GM21619 (cell line): ENCODE results near the gene TRAF3IP1.
"Not testable (repeated sequence)": the region's sequence is repeated elsewhere in the genome, so short reads cannot be mapped to it uniquely, and the experiment has no call there.

Experiments
- ATAC-seq: cut with Tn5 transposase; IDR thresholded peaks from one replicate; pipeline ENCODE4 v1.9.1; 2021; ENCODE audit not compliant: unreplicated experiment

TRAF3IP1 gene

DNA sequence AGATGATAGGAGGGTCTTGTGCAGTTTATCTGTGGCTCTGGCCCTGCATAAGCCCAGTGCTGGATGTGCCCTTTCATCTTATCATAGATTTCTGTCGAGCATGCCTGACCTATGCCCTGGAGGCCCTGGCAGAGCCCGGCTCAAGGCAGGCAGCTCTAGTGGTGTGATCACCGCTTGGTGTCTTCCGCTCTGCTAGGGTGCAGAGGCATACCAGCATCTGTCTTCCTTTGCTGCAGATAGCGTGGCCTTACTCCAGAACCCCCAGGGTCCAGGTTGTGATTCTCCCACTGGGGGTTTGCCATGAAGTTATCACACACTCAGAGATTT is 13.7 kb upstream of the TRAF3IP1 start:
- no peak for ATAC-seq

DNA sequence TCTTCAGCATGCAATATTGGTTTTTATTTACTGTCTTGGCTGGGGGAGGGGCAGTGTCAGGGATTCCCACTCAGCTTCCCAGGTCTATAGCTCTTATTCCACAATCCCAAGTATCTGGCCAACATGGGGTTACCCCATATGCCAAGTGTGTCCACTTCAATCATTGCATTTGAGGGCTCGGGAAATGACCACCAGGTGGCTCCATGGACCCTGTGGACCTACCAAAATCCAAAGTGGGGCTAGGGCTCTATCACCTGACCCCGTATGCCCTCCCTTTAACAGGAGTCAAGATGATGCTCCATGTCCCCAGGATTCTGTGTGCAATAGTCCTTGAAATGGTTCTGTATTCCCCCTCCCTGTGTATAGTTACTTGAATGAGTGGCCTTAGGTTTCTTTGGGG is 12.1 kb upstream of the TRAF3IP1 start:
- no peak for ATAC-seq

DNA sequence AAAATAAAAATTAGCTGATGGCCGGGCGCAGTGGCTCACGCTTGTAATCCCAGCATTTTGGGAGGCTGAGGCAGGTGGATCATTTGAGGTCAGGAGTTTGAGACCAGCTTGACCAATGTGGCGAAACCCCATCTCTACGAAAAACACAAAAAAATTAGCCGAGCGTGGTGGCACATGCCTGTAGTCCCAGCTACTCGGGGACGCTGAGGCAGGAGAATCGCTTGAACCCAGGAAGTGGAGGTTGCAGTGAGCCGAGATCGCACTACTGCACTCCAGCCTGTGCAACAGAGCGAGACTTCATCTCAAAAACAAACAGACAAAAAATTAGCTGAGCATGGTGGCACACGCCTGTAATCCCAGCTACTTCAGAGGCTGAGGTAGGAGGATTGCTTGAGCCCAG is 9.6 kb upstream of the TRAF3IP1 start:
- not testable (repeated sequence) for ATAC-seq

DNA sequence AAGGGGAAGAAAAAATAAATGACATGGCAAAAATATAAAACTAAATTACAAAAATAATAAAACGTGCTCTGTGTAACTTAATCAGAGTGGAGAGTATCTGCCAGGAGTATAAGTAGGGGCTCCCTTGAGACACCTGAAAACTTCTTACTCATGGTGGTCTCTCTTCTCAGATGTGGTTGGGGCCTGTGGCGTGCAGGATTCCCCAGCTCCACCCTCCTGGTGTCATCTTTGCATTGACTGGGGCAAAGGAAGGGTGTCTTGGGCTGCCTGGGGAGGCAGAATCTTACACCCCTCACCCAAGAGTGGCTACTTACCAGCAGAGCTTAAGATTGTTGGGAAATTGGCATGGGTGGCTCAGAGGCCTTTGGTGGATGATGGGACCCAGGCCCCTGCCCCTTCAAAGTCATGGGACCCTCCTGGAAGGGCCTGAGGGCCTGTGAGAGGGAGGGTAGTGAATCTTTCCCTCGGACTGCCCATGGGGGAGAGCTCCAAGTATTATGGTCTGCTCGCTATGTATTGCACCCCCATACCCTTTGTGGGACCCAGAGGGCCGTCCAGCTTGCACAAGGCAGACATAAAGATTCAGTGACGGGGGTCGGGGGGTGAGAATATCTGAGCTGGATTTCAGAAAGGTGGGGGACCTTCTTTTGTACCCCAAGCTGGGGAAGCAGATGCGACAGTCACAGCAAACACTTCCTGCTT is 6.9 kb upstream of the TRAF3IP1 start:
- ATAC-seq, result no peak

DNA sequence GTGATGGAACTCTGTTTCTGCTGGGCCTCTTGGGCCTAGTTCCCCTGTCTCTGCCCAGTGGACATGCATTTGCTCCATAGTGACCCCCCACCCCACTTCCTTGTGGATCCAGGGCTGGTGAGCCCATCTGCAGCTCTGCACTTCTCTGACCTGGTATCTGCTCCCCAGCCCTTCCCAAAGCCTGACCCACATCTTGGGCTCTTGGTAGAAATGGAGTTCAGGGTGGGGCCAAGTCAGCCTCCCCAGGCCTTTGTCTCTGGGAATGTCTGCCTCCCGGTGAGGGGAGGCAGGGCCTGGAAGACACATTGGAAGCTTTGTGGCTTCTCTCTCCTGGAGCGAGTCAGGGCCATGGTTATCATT is 6.3 kb upstream of the TRAF3IP1 start:
- no peak for ATAC-seq

DNA sequence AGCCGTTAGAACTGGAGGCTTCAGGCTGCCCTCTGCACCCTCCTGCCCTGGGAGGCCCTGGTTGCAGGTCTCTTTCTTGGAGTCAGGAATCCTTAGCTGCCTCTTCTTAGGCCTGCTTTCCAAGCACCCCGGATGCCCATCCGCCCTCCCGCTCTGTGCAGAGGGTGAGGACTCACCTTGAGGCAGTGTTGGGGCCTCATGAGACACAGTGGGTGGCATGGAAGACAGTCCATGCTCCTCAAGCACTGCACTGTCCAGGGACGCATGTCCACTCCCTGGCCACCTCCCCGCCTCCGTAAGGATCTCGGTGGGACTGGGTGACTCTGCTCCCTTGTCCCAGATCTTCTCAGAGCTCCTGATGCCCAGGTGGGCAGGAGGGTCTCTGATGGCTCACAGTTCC is 5.7 kb upstream of the TRAF3IP1 start:
- no peak for ATAC-seq

DNA sequence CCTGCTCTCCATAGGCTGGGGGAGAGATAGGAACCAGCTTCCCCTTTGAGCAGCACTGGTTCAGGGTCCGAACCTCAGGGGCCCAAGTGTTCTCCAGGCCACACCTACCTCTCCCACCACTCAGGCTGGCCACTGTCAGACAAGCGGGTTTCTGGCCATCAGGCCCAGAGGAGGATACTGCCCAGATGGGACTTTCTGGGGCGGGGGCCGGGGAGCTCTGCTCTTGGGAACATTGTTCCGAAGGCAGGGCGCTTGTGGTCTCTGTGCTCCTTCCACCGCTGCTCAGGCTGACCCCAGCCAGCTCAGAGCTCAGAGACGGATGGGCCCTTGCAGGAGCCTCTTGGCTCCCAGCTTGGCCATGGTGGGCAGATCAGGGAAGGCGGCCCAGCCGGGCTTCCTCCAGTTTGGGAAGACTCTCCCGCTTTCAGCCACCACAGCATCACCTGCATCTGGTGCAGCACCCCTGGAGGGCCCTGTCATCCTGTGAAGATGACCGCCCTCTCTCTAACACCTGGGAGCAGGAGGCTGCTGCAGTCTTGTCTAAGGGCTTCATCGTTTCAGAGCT is 5.2 kb upstream of the TRAF3IP1 start:
- no peak for ATAC-seq

DNA sequence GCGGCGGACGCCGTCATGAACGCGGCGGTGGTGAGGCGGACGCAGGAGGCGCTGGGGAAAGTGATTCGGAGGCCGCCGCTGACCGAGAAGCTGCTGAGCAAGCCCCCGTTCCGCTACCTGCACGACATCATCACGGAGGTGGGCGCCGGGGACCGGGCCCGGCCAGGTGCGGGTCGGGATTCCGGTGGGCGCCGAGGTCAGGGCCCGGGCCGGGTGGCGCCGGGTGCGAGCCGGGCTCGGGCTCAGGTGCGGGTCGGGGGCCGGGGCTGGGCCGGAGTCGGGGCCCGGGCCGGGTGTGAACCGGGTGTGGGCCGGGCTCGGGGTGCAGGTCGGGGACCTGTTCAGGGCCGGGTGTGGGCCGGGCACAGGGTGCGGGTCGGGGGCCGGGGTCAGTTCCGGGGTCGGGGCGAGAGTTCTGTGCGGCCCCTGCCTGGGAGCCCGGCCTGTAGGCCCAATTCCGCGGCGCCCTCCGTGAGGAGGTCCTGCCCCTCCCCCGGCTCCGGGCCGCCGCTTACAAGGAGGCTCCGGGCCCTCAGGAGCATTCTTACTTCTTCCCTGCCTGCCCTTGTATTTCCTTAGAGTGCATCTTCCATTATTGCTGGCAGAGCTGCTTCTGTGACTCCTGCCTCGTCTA is 447 bp downstream of the TRAF3IP1 start:
- peak; percentile 32 for ATAC-seq

DNA sequence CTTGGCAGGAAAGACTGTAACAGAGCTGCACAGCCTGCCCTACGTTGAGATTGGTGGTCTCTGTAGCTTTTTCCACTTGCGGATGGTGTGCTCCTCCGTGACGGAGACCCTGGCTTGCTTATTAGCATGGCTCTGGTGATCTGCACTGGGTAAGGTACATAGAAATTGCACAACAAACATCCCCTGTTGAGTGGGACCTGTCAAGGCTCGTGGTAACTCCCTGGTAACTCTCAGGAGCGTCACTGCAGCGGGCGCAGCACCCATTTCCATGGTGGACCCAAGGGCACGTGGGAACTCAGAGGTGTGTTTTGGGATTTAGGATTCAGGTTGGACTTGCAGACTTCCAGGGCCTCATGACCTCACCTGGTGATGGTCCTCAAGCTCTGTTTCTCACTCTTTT is 1.1 kb downstream of the TRAF3IP1 start:
- ATAC-seq, result no peak

DNA sequence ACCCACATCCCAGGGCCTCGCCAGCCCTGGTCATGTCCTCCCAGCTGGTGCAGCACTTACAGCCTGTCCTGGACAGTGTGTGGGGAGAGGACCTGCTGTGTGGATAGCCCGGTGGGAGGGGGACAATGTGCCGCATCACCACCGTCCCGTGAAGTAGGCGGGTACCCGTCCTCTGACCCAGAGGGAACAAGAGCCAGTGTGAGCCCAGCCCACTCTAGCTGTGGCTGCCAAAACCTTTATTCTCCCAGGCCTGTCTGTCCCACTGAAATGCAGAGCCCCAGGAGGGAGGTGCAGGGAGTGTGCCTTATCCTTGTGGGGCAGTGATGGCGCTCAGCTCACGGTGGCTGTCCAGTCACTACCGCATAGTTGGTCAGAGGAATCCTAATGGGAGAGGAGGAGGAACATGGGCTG is 1.7 kb downstream of the TRAF3IP1 start:
- ATAC-seq, result no peak

DNA sequence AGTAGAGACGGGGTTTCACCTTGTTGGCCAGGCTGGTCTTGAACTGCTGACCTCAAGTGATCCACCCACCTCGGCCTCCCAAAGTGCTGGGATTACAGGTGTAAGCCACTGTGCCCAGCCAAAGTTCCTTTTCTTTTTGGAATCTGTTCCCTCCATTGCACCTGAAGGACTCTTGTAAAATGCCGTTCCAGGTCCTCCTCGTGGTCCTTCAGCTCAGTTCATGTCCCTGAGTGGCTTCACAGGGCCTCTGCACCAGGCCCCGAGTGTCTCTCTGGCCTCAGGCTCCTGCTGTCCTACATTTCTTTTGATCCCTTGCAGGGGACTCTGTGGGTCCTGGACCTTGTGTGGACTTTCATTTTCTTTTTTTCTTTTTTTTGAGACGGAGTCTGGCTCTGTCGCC is 3.9 kb downstream of the TRAF3IP1 start:
- ATAC-seq, result not testable (repeated sequence)

DNA sequence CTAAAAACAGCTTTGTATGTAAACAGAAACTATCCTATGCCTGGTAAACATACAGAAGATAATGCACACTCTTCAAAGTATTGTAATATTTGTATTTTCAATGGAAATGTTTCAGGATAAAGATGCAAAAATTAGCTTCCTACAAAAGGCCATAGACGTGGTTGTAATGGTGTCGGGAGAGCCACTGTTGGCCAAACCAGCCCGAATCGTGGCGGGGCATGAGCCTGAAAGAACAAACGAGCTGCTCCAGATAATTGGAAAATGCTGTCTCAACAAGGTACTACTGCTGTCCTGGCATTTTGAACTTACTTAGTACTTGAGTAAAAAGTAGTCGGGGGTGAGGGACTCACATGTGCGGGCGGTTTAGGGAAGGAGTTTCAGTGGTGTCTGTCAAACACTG is 5.4 kb downstream of the TRAF3IP1 start:
- no peak for ATAC-seq

DNA sequence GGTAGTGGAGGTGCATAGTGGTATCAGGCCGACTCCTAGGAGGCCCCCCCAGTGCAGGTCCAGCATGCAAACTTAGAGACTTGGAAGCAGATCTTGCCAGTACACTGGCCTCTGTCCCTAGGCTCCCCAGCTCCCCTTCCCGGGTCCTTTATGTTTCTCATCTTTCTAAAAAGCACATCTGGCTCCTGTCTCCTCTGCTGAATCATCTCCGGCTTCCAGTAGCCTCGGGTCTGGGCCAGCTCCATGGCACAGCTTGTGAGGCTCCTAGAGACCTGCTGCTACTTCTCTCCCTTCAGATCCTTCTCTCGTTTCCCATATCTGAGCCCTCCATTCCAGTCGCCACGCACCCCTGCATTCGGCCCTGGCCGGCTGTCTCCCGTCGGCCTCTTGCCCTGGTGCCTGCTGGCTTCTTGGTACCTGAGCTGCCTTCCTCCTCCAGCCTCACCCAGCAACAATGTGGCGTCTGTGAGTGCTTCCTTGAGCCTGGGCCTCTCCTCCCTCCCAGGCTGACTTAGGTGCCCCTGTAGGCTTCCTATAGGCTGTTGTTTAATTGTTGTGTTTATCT is 6.6 kb downstream of the TRAF3IP1 start:
- no peak for ATAC-seq

DNA sequence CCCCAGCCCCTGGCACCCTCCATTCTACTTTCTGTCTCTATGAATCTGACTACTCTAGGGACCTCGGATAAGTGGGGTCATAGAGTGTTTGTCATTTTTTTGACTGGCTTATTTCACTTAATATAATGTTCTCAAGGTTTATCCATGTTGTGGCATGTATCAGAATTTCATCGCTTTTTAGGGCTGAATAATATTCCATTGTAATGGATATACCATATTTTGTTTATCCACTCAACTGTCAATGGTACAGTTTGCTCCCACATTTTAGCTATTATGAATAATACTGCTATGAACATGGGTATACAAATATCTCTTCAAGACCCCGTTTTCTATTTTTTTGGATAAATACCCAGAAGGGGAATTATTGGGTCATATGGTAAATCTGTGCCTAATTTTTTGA is 7.4 kb downstream of the TRAF3IP1 start:
- no peak for ATAC-seq

DNA sequence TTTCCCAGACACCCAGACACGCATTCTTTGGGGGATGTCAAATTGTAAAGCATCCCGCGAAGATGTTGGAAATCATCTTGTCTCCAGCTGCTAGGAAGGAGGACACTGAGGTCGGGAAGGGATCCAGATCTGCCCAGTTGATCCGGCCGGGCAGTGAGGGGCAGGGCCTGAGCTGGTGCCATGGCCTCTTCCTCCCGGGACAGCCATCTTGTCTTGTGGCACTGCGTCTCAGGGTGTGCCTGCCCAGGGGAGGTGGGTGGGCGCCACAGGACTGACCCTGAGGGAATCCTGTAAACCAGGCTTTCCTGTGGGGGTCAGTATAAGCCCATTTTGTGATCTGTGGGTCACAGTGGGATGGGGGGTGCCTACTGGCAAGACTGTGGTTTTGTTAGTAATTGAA is 10.1 kb downstream of the TRAF3IP1 start:
- ATAC-seq, result no peak

DNA sequence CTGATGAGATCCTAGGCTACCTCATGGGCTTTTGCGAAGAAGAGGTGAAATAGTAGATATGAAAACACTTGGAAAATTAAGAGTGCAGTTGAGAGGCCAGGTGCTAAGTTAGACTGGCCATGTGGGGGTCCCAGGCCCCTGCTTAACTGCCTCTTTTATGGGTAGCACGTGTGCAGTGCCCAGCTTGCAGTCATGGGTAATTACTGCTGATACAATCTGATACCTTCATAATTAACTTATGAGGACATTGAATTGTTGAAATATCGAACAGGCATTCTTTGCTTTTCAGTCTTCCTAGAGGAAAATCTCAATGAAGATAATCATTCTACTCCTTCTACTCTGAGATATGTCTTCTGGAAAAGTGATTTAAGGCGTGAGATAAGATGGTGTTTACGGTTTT is 11.6 kb downstream of the TRAF3IP1 start:
- no peak for ATAC-seq

DNA sequence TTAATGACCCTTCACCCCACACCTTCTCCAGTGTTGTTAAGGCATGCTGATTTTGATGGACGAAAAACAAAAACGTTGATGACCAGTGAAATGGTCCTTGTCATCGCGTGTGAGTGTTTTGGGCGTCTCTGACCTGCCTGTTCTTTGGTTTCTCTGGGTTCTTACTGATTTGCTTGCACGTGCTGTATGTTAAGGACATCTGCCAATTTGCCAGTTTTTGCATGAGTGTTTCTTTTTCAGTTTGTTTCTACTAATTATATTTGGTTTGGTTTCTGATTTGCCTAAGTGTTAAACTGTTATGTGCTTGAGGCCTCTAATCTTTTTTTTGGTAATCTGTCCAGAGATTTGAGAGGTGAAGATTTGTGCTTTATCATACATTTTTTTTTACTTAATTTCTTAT is 14.6 kb downstream of the TRAF3IP1 start:
- no peak for ATAC-seq

DNA sequence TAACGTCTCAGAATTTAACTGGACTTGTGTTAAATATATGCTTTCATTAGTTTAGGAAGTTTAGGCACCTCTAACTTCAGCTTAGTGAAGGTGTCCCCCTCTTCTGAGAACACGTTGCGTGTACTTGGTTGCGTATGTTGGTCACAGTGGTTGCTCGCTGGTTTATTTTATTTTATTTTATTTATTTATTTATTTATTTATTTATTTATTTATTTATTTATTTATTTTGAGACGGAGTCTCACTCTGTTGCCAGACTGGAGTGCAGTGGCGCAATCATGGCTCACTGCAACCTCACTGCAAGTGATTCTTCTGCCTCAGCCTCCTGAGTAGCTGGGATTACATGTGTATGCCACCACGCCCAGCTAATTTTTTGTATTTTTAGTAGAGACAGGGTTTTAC is 15.3 kb downstream of the TRAF3IP1 start:
- not testable (repeated sequence) for ATAC-seq

DNA sequence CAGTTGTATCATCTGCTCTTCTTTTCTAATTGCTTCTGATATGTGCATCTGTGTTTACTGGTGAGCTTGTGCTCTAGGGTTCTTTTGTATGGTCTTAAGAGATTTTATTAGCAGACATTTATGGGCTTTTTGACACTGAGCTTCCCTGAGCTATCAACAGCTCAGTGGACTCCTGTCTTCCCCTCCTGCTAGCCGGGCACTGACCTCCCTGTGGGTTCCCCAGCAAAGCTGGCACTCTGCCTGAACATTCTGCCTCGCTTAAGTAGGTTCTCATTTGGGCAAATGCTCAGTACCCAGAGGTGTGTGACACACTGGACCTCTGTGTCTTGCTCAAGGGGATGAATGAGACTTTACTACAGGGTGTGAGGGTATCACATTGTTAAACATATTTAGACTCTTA is 15.8 kb downstream of the TRAF3IP1 start:
- no peak for ATAC-seq

DNA sequence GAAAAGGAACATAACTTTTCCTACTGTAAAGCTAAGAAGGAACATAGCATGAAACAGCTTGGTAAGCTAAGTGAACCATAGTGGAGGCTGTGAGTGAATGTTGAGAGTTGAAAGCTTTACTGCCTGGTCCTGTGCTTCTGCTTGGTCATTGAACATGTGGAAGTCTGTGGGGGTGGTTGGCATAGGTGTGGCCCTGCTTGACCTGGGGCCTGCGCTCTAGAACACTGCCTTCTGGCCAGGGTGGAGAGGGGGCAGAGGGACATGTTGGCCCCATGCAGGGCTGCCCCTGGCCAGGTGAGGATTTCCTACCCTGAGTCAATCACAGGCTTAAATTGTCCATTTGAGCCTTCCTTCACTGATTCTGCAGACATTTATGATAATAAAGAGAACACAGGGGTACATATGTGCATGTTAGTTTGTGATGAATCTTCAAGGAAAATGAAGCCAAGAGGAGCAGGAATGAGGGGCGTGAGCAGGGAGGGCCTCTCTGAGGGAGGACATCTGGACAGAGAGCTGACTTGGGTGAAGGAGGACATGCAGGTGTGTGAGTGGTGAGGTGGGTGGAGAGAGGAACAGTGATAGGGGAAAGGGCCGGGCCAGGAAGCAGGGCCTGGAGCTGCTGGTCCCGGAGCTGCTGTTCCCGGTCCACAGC is 16.6 kb downstream of the TRAF3IP1 start:
- no peak for ATAC-seq

DNA sequence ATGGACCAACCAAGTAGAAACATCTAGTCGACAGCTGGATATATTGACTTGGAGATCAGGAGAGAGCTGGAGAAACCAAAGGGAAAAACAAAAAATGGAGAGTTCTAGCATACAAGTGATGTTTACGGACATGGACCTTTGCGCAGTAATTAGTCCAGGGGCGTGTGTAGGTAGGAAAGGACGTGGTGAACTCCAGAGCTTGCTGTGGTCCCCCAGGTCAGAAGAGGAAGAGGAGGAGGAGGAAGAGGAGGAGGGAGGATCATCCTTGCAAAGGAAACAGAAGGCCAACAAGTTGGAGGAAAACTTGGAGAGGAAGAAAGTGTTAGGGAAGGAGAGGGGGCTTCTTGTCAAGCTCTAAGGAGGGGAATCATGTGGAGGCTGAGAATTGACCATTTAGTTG is 17.5 kb downstream of the TRAF3IP1 start:
- ATAC-seq, result no peak
